Liver (tissue), 9 donors: Measurements from ENCODE around the gene MLXIP. TPM values are rescaled to one million over a fixed set of nuclear protein-coding genes. Genes with fewer than 3 reads are reported as not detected.

Experiments used
- DNase-seq: peaks from one replicate; pipeline ENCODE4 v3.0.0-alpha.2; 2017; ENCODE audit warnings: low spot score
- H3K27ac ChIP-seq, 2 donors: one replicate each; pipeline ENCODE4 v1.7.0; 2013; ENCODE audit warnings: inconsistent platforms in 2 of 2, low read length in 2 of 2, control low read depth in 1 of 2, low read depth in 1 of 2, mild to moderate bottlenecking in 1 of 2
- H3K27me3 ChIP-seq, 4 donors: one replicate each; pipeline versions ENCODE4 v1.6.1 to v1.7.0; 2013; ENCODE audit warnings: low read length in 3 of 4, inconsistent platforms in 1 of 4, mild to moderate bottlenecking in 1 of 4, moderate library complexity in 1 of 4; ENCODE audit not compliant: control insufficient read depth in 4 of 4, insufficient read depth in 4 of 4
- H3K36me3 ChIP-seq, 4 donors: one replicate each; pipeline versions ENCODE4 v1.6.1 to v1.7.0; 2013; ENCODE audit warnings: low read length in 3 of 4, mild to moderate bottlenecking in 3 of 4, low read depth in 1 of 4, moderate library complexity in 1 of 4; ENCODE audit not compliant: control insufficient read depth in 4 of 4, insufficient read depth in 3 of 4
- H3K4me1 ChIP-seq, 4 donors: one replicate each; pipeline versions ENCODE4 v1.6.1 to v1.7.0; 2013; ENCODE audit warnings: low read length in 3 of 4, mild to moderate bottlenecking in 3 of 4, moderate library complexity in 1 of 4; ENCODE audit not compliant: control insufficient read depth in 4 of 4, insufficient read depth in 4 of 4
- H3K4me3 ChIP-seq, 3 donors: one replicate each; pipeline versions ENCODE4 v1.6.1 to v1.7.0; 2013; ENCODE audit warnings: low read length in 3 of 3, control low read depth in 1 of 3, low read depth in 1 of 3, mild to moderate bottlenecking in 1 of 3
- H3K9ac ChIP-seq, 2 donors: one replicate each; pipeline ENCODE4 v1.7.0; 2013; ENCODE audit warnings: low read length in 2 of 2, mild to moderate bottlenecking in 2 of 2, moderate library complexity in 2 of 2, control low read depth in 1 of 2, low read depth in 1 of 2
- H3K9me3 ChIP-seq, 4 donors: one replicate each; pipeline versions ENCODE4 v1.6.1 to v1.7.0; 2013; ENCODE audit warnings: low read length in 3 of 4; ENCODE audit not compliant: control insufficient read depth in 4 of 4
- EGR1 ChIP-seq, 2 donors: IDR thresholded peaks; 2 replicates each; pipeline ENCODE4 v1.6.1; 2016 to 2018; ENCODE audit warnings: antibody characterized with exemption in 2 of 2, low read depth in 2 of 2
- FOXA1 ChIP-seq: IDR thresholded peaks from 2 replicates; pipeline ENCODE4 v1.6.1; 2016; ENCODE audit warnings: antibody characterized with exemption
- GABPA ChIP-seq, 2 donors: IDR thresholded peaks in 1 of 2; conservative IDR thresholded peaks in 1 of 2; 2 replicates each; pipeline ENCODE4 v1.6.1; 2016; ENCODE audit warnings: antibody characterized with exemption in 2 of 2, mild to moderate bottlenecking in 1 of 2, moderate library complexity in 1 of 2
- HNF4A ChIP-seq, 2 donors: conservative IDR thresholded peaks; 2 replicates each; pipeline ENCODE4 v1.6.1; 2016; ENCODE audit warnings: antibody characterized with exemption in 2 of 2, mild to moderate bottlenecking in 2 of 2
- HNF4G ChIP-seq: IDR thresholded peaks from 2 replicates; pipeline ENCODE4 v1.6.1; 2016; ENCODE audit warnings: antibody characterized with exemption
- JUND ChIP-seq, 2 donors: IDR thresholded peaks; 2 replicates each; pipeline ENCODE4 v1.6.1; 2016; ENCODE audit warnings: antibody characterized with exemption in 2 of 2
- NR2F2 ChIP-seq: IDR thresholded peaks from 2 replicates; pipeline ENCODE4 v1.6.1; 2016; ENCODE audit warnings: antibody characterized with exemption
- RAD21 ChIP-seq, 2 donors: IDR thresholded peaks; 2 replicates each; pipeline ENCODE4 v1.6.1; 2016; ENCODE audit warnings: antibody characterized with exemption in 2 of 2, mild to moderate bottlenecking in 2 of 2
- RXRA ChIP-seq, 2 donors: IDR thresholded peaks; 2 replicates each; pipeline ENCODE4 v1.6.1; 2017 to 2018; ENCODE audit warnings: antibody characterized with exemption in 2 of 2, mild to moderate bottlenecking in 1 of 2
- SP1 ChIP-seq: IDR thresholded peaks from 2 replicates; pipeline ENCODE4 v1.6.1; 2018; ENCODE audit warnings: antibody characterized with exemption, mild to moderate bottlenecking
- YY1 ChIP-seq: IDR thresholded peaks from 2 replicates; pipeline ENCODE4 v1.6.1; 2016; ENCODE audit warnings: antibody characterized with exemption, mild to moderate bottlenecking
- WGBS: extraction: QIAGEN DNeasy Blood & Tissue Kit; methylation state at CpG from one replicate; pipeline ENCODE4 v1.1.7; 2013; 5-methylcytosine and 5-hydroxymethylcytosine counted together
- polyA plus RNA-seq, 2 donors: library from polyadenylated mRNA; stranded (reverse) in 1 of 2; unstranded in 1 of 2; fragments of 200-250 nt in 1 of 2; fragments of >200 nt in 1 of 2; fragmentation: Nextera tagmentation in 1 of 2; extraction: Ambion mirVana in 1 of 2; gene quantifications; one replicate each; pipeline versions ENCODE4 v1.2.1 to v1.2.3, GENCODE V29; 2013 to 2015
- total RNA-seq, 2 donors: library from RNA; depleted of rRNA; stranded (reverse); fragments of >200 nt; gene quantifications; one replicate each; pipeline ENCODE4 v1.2.3, GENCODE V29; 2014
- TF ChIP-seq, protein P1 (sequence below): IDR thresholded peaks from 2 replicates; pipeline ENCODE4 v1.6.1; 2016; ENCODE audit warnings: antibody characterized with exemption
- TF ChIP-seq, protein P2 (sequence below): IDR thresholded peaks from 2 replicates; pipeline ENCODE4 v1.6.1; 2016; ENCODE audit warnings: antibody characterized with exemption
- TF ChIP-seq, protein P3 (sequence below): fragments of 150-350 bp; IDR thresholded peaks from 2 replicates; pipeline ENCODE4 v1.5.1; 2017; ENCODE audit warnings: improper control_type of control experiment, low read depth, low read length; ENCODE audit not compliant: missing input control
- TF ChIP-seq, protein P4 (sequence below): IDR thresholded peaks from 2 replicates; pipeline ENCODE4 v1.6.1; 2016; ENCODE audit warnings: antibody characterized with exemption, mild to moderate bottlenecking
- donor health status: healthy.
- donor health status: healthy.
- donor health status: healthy.
- donor health status: healthy.
- donor health status: healthy.

The MLXIP gene
- total and polyA plus RNA-seq, 4 donors, result 10.6 to 19.5 (median 11.0) TPM

DNA sequence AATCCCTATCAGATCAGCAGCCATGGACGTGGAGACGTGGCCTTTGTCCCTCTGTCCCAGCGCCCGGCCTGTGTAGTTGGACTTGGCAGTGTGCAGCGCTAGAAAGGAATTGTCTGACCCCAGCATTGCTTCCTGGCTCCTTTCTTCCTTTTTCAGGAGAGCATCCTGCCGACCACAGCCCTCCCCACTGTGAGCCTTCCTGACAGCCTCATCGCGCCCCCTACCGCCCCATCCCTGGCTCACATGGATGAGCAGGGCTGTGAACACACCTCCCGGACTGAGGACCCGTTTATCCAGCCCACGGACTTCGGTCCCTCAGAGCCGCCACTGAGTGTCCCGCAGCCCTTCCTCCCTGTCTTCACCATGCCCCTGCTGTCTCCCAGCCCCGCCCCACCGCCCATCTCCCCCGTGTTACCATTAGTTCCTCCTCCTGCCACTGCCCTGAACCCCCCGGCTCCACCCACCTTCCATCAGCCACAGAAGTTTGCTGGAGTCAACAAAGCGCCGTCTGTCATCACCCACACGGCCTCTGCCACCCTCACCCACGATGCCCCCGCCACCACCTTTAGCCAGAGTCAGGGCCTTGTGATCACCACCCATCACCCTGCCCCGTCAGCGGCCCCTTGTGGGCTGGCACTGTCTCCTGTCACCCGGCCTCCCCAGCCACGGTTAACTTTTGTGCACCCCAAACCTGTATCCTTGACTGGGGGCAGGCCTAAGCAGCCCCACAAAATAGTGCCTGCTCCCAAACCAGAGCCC lies 54.8 kb downstream of the MLXIP start:
- DNase-seq, result no peak
- TF ChIP-seq GABPA (IDR thresholded peaks at IDR 0.05 in 1 of 2, conservative IDR thresholded peaks at IDR 0.05 in 1 of 2) (no peak), NR2F2 (no peak), SP1 (peak; percentile 18), HNF4G (no peak), EGR1 (IDR thresholded peaks at IDR 0.05; ENCODE audit: low read depth in 2 of 2) (no peak), JUND (IDR thresholded peaks at IDR 0.05) (no peak), HNF4A (conservative IDR thresholded peaks at IDR 0.05) (peak; percentile 69 to 75), RAD21 (IDR thresholded peaks at IDR 0.05) (peak in 1 of 2 donors; percentile 41)
- TF ChIP-seq, protein P1, sequence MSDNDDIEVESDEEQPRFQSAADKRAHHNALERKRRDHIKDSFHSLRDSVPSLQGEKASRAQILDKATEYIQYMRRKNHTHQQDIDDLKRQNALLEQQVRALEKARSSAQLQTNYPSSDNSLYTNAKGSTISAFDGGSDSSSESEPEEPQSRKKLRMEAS, result no peak
- TF ChIP-seq, protein P2, sequence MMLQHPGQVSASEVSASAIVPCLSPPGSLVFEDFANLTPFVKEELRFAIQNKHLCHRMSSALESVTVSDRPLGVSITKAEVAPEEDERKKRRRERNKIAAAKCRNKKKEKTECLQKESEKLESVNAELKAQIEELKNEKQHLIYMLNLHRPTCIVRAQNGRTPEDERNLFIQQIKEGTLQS, result no peak

DNA sequence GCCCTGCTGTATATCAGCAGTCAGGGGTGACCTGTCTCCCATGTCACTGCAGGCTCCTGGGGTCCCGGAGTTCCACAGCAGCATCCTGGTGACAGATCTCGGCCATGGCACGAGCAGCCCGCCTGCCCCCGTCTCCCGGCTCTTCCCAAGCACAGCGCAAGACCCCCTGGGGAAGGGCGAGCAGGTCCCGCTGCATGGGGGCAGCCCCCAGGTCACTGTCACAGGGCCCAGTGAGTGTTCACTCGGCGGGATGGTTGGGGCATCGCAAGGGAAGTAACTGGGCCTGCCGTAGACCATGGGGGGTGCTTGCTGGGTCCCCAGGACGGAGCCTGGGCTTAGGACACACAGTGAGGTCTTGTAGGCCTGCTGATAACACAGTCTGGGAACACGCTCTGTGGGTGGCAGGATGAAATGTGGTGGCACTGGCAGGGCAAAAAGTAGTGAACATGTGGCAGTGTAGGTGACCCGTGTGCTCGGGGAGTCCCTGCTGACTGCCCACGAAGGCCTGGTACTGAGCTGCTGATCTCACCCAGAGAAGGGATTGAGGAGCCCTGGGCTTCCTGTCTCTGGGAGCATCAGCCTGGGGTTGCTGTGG lies 57.0 kb downstream of the MLXIP start:
- DNase-seq, result no peak
- no peak overlapping the region for H3K4me3 ChIP-seq
- 96% methylated on average over 18 of the region's 18 CpGs for WGBS
- TF ChIP-seq RXRA (IDR thresholded peaks at IDR 0.05) (no peak), FOXA1 (no peak), RAD21 (IDR thresholded peaks at IDR 0.05) (no peak), EGR1 (IDR thresholded peaks at IDR 0.05; ENCODE audit: low read depth in 2 of 2) (no peak), GABPA (IDR thresholded peaks at IDR 0.05 in 1 of 2, conservative IDR thresholded peaks at IDR 0.05 in 1 of 2) (no peak), YY1 (no peak), HNF4G (no peak), HNF4A (conservative IDR thresholded peaks at IDR 0.05) (no peak), SP1 (no peak), JUND (IDR thresholded peaks at IDR 0.05) (no peak)
- TF ChIP-seq, protein P3, sequence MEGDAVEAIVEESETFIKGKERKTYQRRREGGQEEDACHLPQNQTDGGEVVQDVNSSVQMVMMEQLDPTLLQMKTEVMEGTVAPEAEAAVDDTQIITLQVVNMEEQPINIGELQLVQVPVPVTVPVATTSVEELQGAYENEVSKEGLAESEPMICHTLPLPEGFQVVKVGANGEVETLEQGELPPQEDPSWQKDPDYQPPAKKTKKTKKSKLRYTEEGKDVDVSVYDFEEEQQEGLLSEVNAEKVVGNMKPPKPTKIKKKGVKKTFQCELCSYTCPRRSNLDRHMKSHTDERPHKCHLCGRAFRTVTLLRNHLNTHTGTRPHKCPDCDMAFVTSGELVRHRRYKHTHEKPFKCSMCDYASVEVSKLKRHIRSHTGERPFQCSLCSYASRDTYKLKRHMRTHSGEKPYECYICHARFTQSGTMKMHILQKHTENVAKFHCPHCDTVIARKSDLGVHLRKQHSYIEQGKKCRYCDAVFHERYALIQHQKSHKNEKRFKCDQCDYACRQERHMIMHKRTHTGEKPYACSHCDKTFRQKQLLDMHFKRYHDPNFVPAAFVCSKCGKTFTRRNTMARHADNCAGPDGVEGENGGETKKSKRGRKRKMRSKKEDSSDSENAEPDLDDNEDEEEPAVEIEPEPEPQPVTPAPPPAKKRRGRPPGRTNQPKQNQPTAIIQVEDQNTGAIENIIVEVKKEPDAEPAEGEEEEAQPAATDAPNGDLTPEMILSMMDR, result no peak
- TF ChIP-seq, protein P1, result no peak
- TF ChIP-seq, protein P2, result no peak
- TF ChIP-seq, protein P4, sequence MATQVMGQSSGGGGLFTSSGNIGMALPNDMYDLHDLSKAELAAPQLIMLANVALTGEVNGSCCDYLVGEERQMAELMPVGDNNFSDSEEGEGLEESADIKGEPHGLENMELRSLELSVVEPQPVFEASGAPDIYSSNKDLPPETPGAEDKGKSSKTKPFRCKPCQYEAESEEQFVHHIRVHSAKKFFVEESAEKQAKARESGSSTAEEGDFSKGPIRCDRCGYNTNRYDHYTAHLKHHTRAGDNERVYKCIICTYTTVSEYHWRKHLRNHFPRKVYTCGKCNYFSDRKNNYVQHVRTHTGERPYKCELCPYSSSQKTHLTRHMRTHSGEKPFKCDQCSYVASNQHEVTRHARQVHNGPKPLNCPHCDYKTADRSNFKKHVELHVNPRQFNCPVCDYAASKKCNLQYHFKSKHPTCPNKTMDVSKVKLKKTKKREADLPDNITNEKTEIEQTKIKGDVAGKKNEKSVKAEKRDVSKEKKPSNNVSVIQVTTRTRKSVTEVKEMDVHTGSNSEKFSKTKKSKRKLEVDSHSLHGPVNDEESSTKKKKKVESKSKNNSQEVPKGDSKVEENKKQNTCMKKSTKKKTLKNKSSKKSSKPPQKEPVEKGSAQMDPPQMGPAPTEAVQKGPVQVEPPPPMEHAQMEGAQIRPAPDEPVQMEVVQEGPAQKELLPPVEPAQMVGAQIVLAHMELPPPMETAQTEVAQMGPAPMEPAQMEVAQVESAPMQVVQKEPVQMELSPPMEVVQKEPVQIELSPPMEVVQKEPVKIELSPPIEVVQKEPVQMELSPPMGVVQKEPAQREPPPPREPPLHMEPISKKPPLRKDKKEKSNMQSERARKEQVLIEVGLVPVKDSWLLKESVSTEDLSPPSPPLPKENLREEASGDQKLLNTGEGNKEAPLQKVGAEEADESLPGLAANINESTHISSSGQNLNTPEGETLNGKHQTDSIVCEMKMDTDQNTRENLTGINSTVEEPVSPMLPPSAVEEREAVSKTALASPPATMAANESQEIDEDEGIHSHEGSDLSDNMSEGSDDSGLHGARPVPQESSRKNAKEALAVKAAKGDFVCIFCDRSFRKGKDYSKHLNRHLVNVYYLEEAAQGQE, result no peak
- no peaks in the 10 kb centered on the region for H3K9me3 ChIP-seq
- peaks cover 6 to 45% (median 13%) of the 10 kb centered on the region in 4 donors for H3K36me3 ChIP-seq
- peaks cover 0 to 13% (median 6%) of the 10 kb centered on the region in 4 donors for H3K4me1 ChIP-seq
- H3K27ac ChIP-seq, result no peak overlapping the region
- no peak overlapping the region for H3K9ac ChIP-seq
- no peaks in the 10 kb centered on the region for H3K27me3 ChIP-seq

More for the DNA sequence above, 54.8 kb downstream of the MLXIP start:
- Histone ChIP-seq H3K4me3 (no peak overlapping the region), H3K4me1 (peaks cover 0 to 18% (median 8%) of the 10 kb centered on the region in 4 donors), H3K36me3 (peaks cover 12 to 52% (median 16%) of the 10 kb centered on the region in 4 donors), H3K9me3 (no peaks in the 10 kb centered on the region), H3K27ac (no peak overlapping the region), H3K9ac (no peak overlapping the region), H3K27me3 (no peaks in the 10 kb centered on the region)
- 60% methylated on average over 28 of the region's 28 CpGs for WGBS
